ENCODE results near the gene GNAQ.

- TF ChIP-seq CTCF (IDR thresholded peaks at IDR 0.05; ENCODE audit: low read depth, low read length) (no peak), POLR2A (IDR thresholded peaks at IDR 0.05; ENCODE audit: extremely low read depth, insufficient read length) (no peak), MAX (IDR thresholded peaks at IDR 0.05; ENCODE audit: low read depth, low read length) (0 out of 2 replicates have a peak, but pooled peaks have one; percentile 7), MYC (IDR thresholded peaks at IDR 0.05; ENCODE audit: low read depth, low read length) (no peak)
Observed at GRCh38 chr9:77753180-77753579, 278.4 kb downstream of the GNAQ start.
